Choroid plexus epithelial cell (primary cell): ENCODE data around the gene RAP1GAP.

ENCODE experiments used
- DNase-seq: peaks from one replicate; pipeline ENCODE4 v3.0.0-alpha.2; 2010; ENCODE audit warnings: low read depth
- H3K4me3 ChIP-seq: 2 replicates; pipeline ENCODE4 v1.5.1; 2011; ENCODE audit warnings: low read depth, mild to moderate bottlenecking, control low read depth, low read length, moderate library complexity
- CTCF ChIP-seq: conservative IDR thresholded peaks from 2 replicates; pipeline ENCODE4 v1.5.1; 2011; ENCODE audit warnings: low read depth, mild to moderate bottlenecking, control low read depth, inconsistent platforms, low read length, moderate library complexity

RAP1GAP gene

GRCh38 chr1:21659924-21660326, 9.2 kb downstream of the RAP1GAP start:
- DNase-seq = no peak
- no peak for TF ChIP-seq CTCF
- no peak overlapping the region for H3K4me3 ChIP-seq

GRCh38 chr1:21659099-21659923, 9.8 kb downstream of the RAP1GAP start:
- H3K4me3 ChIP-seq = no peak overlapping the region
- peak; percentile 80 for TF ChIP-seq CTCF
- peak; percentile 59 for DNase-seq

GRCh38 chr1:21657456-21658190, 11.5 kb downstream of the RAP1GAP start:
- TF ChIP-seq CTCF = peak; percentile 9
- no peak for DNase-seq
- H3K4me3 ChIP-seq = no peak overlapping the region

- DNase-seq = peak; percentile 12
- H3K4me3 ChIP-seq = no peak overlapping the region
- peak; percentile 15 for TF ChIP-seq CTCF
Measured at GRCh38 chr1:21655748-21656147, 13.4 kb downstream of the RAP1GAP start.

GRCh38 chr1:21655259-21655658, 13.9 kb downstream of the RAP1GAP start:
- DNase-seq = no peak

GRCh38 chr1:21654209-21654608, 14.9 kb downstream of the RAP1GAP start:
- H3K4me3 ChIP-seq = no peak overlapping the region
- no peak for TF ChIP-seq CTCF
- no peak for DNase-seq

More at GRCh38 chr1:21655259-21655658, 13.9 kb downstream of the RAP1GAP start:
- H3K4me3 ChIP-seq = no peak overlapping the region
- no peak for TF ChIP-seq CTCF
